B cell (primary cell): Measurements from ENCODE around the gene SPTB. TPM values are rescaled to one million over a fixed set of nuclear protein-coding genes. Genes with fewer than 3 reads are reported as not detected.

ENCODE experiments used
- ATAC-seq: fragments of 200-7000 bp; cut with Tn5 transposase; one replicate; pipeline ENCODE4 v1.10.0; 2021; ENCODE audit warnings: low read depth, mild to moderate bottlenecking, moderate number of reproducible peaks, moderate library complexity
- CTCF ChIA-PET: fragments of 350-600 bp; sonication (Branson Sonifier 250); formaldehyde crosslinking; loops from one replicate; lab custom pipeline; 2021; ENCODE audit warnings: antibody characterized with exemption, inconsistent platforms; lab: Charles Lee
- POLR2A ChIA-PET: fragments of 350-600 bp; sonication (Branson Sonifier 250); formaldehyde crosslinking; loops from one replicate; lab custom pipeline; 2021; ENCODE audit warnings: antibody characterized with exemption; lab: Charles Lee
- DNase-seq: peaks from one replicate; pipeline ENCODE4 v3.0.0; 2013
- H2AFZ ChIP-seq: 2 replicates; pipeline ENCODE4 v1.6.1; 2012; ENCODE audit warnings: mild to moderate bottlenecking, low read depth, low read length; ENCODE audit not compliant: insufficient read depth, poor library complexity, severe bottlenecking
- H3K27ac ChIP-seq, 2 donors: 1 replicate in 1 of 2; 2 replicates in 1 of 2; pipeline ENCODE4 v1.5.1; 2012 to 2013; ENCODE audit warnings: low read length in 2 of 2, mild to moderate bottlenecking in 2 of 2, moderate library complexity in 1 of 2
- H3K27me3 ChIP-seq, 4 experiments: fragments of 200-600 bp in 1 of 4; sonication (generic) in 1 of 4; replicated peaks in 1 of 4; 1 replicate in 2 of 4; 2 replicates in 2 of 4; pipeline versions ENCODE4 v1.6.1 to v1.7.0; 2013 to 2016; ENCODE audit warnings: low read length in 3 of 4, mild to moderate bottlenecking in 2 of 4, mixed read lengths in 1 of 4, moderate library complexity in 1 of 4; ENCODE audit not compliant: insufficient read depth in 4 of 4, control insufficient read depth in 3 of 4; ENCODE audit errors: control extremely low read depth in 1 of 4
- H3K36me3 ChIP-seq, 2 experiments: replicated peaks in 1 of 2; 1 replicate in 1 of 2; 2 replicates in 1 of 2; pipeline versions ENCODE4 v1.6.1 to v1.7.1; 2013; ENCODE audit warnings: low read length in 1 of 2; ENCODE audit not compliant: insufficient read depth in 2 of 2, control insufficient read depth in 1 of 2; ENCODE audit errors: control extremely low read depth in 1 of 2, extremely low read depth in 1 of 2
- H3K4me1 ChIP-seq, 2 donors: fragments of 200-600 bp in 1 of 2; sonication (generic) in 1 of 2; 1 replicate in 1 of 2; 2 replicates in 1 of 2; pipeline versions ENCODE4 v1.5.1 to v1.6.1; 2013 to 2017; ENCODE audit warnings: low read length in 2 of 2; ENCODE audit not compliant: control insufficient read depth in 2 of 2, insufficient read depth in 2 of 2
- H3K4me2 ChIP-seq: replicated peaks from 2 replicates; pipeline ENCODE3; 2012; ENCODE audit warnings: mild to moderate bottlenecking, low read depth, low read length; ENCODE audit not compliant: poor library complexity, severe bottlenecking
- H3K4me3 ChIP-seq, 5 experiments: fragments of 200-600 bp in 1 of 5; sonication (generic) in 1 of 5; 1 replicate in 3 of 5; 2 replicates in 2 of 5; pipeline versions ENCODE4 v1.5.1 to v1.7.0; 2011 to 2016; ENCODE audit warnings: low read length in 4 of 5, mild to moderate bottlenecking in 4 of 5, low read depth in 2 of 5, control low read depth in 1 of 5, moderate library complexity in 1 of 5; ENCODE audit not compliant: insufficient read depth in 1 of 5; ENCODE audit errors: control extremely low read depth in 1 of 5, extremely low read depth in 1 of 5
- H3K79me2 ChIP-seq: fragments of 200-600 bp; sonication (generic); one replicate; pipeline ENCODE4 v1.6.0; 2016; ENCODE audit warnings: low read length; ENCODE audit not compliant: control insufficient read depth, insufficient read depth
- H3K9ac ChIP-seq: fragments of 200-600 bp; sonication (generic); 2 replicates; pipeline ENCODE4 v1.6.1; 2017; ENCODE audit warnings: mild to moderate bottlenecking, low read length, moderate library complexity
- H3K9me3 ChIP-seq, 3 donors: one replicate each; pipeline versions ENCODE4 v1.6.1 to v1.7.1; 2013; ENCODE audit warnings: low read length in 2 of 3; ENCODE audit not compliant: control insufficient read depth in 2 of 3, insufficient read depth in 1 of 3; ENCODE audit errors: control extremely low read depth in 1 of 3
- H4K20me1 ChIP-seq: 2 replicates; pipeline ENCODE4 v1.6.0; 2012; ENCODE audit warnings: mild to moderate bottlenecking, low read length; ENCODE audit not compliant: insufficient read depth, control insufficient read depth, poor library complexity, severe bottlenecking
- H3K27ac Mint-ChIP-seq: one replicate; pipeline ENCODE4 v1.8.0; 2021; ENCODE audit warnings: mixed read lengths
- H3K27me3 Mint-ChIP-seq: one replicate; pipeline ENCODE4 v1.8.0; 2021; ENCODE audit warnings: mixed read lengths
- H3K4me1 Mint-ChIP-seq: one replicate; pipeline ENCODE4 v1.8.0; 2021; ENCODE audit warnings: mixed read lengths
- H3K4me3 Mint-ChIP-seq: one replicate; pipeline ENCODE4 v1.8.0; 2021; ENCODE audit warnings: mixed read lengths
- H3K9me3 Mint-ChIP-seq: one replicate; pipeline ENCODE4 v1.8.0; 2022; ENCODE audit warnings: mixed read lengths; ENCODE audit not compliant: insufficient read depth
- CTCF ChIP-seq: fragments of 200-600 bp; IDR thresholded peaks from one replicate; pipeline ENCODE4 v1.8.0; 2022; ENCODE audit warnings: antibody characterized with exemption, mild to moderate bottlenecking
- EZH2 ChIP-seq: IDR thresholded peaks from 2 replicates; pipeline ENCODE4 v1.6.1; 2012; ENCODE audit warnings: borderline replicate concordance, low read depth, mild to moderate bottlenecking, moderate library complexity, low read length; ENCODE audit not compliant: insufficient read depth, poor library complexity, severe bottlenecking
- WGBS: methylation state at CpG from one replicate; pipeline ENCODE4 v1.1.5; 2013; ENCODE audit warnings: missing lambda C conversion rate; ENCODE audit not compliant: insufficient coverage; 5-methylcytosine and 5-hydroxymethylcytosine counted together
- intact Hi-C: fragments of 100-400 bp; cut with micrococcal nuclease; formaldehyde crosslinking; loops from one replicate; pipeline ENCODE4 v1.10.0; 2022
- polyA plus RNA-seq: library from polyadenylated mRNA; depleted of rRNA; stranded (reverse); fragments of >200 nt; gene quantifications from 2 replicates; pipeline ENCODE4 v1.2.3, GENCODE V29; 2012
- total RNA-seq, 2 donors: library from RNA; stranded (reverse); fragments of 120-200 nt in 1 of 2; gene quantifications; 1 replicate in 1 of 2; 2 replicates in 1 of 2; pipeline versions ENCODE4 v1.2.3 to v1.2.4, GENCODE V29; 2013 to 2022

The SPTB gene
- total and polyA plus RNA-seq, 2 donors (not counting 1 experiment from before 2014, with no cell fraction given): 0.12 TPM; not detected in 1

- Histone ChIP-seq H3K9ac (no peak overlapping the region), H3K79me2 (no peaks in the 10 kb centered on the region), H3K27me3 (no peaks in the 10 kb centered on the region), H3K36me3 (no peaks in the 10 kb centered on the region), H3K9me3 (no peaks in the 10 kb centered on the region), H3K4me1 (no peaks in the 10 kb centered on the region), H3K27ac (no peak overlapping the region), H3K4me2 (no peak overlapping the region), H2AFZ (no peak overlapping the region), H3K4me3 (no peak overlapping the region), H4K20me1 (no peaks in the 10 kb centered on the region)
- TF ChIP-seq EZH2: no peak
- no peak for TF ChIP-seq CTCF
- ChIA-PET CTCF (no interaction called here), POLR2A (no interaction called here)
- ATAC-seq (no peak), DNase-seq (no peak)
- intact Hi-C loops: no loop called here
- Mint-ChIP-seq H3K27ac (no peak overlapping the region), H3K4me3 (no peak overlapping the region), H3K9me3 (no peaks in the 10 kb centered on the region), H3K27me3 (peaks cover 16% of the 10 kb centered on the region), H3K4me1 (no peaks in the 10 kb centered on the region)
- 93% methylated on average over 22 of the region's 24 CpGs for WGBS
These were observed 93.2 kb downstream of the SPTB start for GRCh38 chr14:64786296-64787149.

GRCh38 chr14:64784006-64784405 is 95.7 kb downstream of the SPTB start:
- Histone ChIP-seq H3K27ac (no peak overlapping the region), H3K4me1 (no peaks in the 10 kb centered on the region), H3K27me3 (no peaks in the 10 kb centered on the region), H2AFZ (no peak overlapping the region), H3K36me3 (no peaks in the 10 kb centered on the region), H3K9me3 (no peaks in the 10 kb centered on the region), H4K20me1 (no peaks in the 10 kb centered on the region), H3K4me3 (no peak overlapping the region), H3K79me2 (no peaks in the 10 kb centered on the region), H3K9ac (no peak overlapping the region), H3K4me2 (no peak overlapping the region)
- Mint-ChIP-seq H3K27me3 (peaks cover 16% of the 10 kb centered on the region), H3K4me1 (no peaks in the 10 kb centered on the region), H3K9me3 (no peaks in the 10 kb centered on the region), H3K4me3 (no peak overlapping the region), H3K27ac (no peak overlapping the region)
- DNase-seq (no peak), ATAC-seq (no peak)
- TF ChIP-seq EZH2 (no peak), CTCF (no peak)
- WGBS: 95% methylated on average over 9 of the region's 9 CpGs
- intact Hi-C loops: no loop called here
- ChIA-PET CTCF (no interaction called here), POLR2A (no interaction called here)
